ENCODE results near the gene AP2S1. TPM values are rescaled to one million over a fixed set of nuclear protein-coding genes. Genes with fewer than 3 reads are reported as not detected.

AP2S1 gene
- total and polyA plus RNA-seq, 2 donors (not counting 3 experiments of a cell fraction or from before 2014, with no cell fraction given), result 313 to 376 TPM

DNA sequence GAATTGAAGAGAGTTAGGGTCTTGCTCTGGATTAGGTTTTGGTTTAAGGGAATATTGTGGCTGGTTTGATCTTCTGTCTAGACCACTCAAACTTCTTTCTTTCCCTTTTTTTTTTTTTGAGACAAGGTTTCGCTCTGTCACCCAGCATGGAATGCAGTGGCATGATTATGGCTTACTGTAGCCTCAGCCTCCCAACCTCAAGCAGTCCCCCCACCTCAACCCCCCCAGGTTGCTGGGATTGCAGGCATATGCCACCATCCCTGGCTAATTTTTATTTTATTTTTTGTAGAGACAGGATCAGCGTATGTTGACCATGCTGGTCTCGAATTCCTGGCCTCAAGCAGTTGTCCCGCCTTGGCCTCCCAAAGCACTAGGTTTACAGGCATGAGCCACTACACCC, 31.4 kb upstream of the AP2S1 start:
- no peaks in the 10 kb centered on the region for H3K27me3 ChIP-seq (ENCODE audit: control insufficient read depth in 2 of 2, insufficient read depth in 2 of 2, low read length in 2 of 2)
- intact Hi-C loops (cut with micrococcal nuclease), result no loop called here
- CTCF ChIA-PET, result interaction anchor here (0.8 to 2.4 kb wide), 3 partner anchors 9 to 109 kb away, joined by 3 to 10 read pairs (median 4); no protein-coding TSS in a partner anchor
- no peaks in the 10 kb centered on the region for H3K36me3 ChIP-seq (ENCODE audit: control insufficient read depth in 2 of 2, extremely low read depth in 1 of 2, insufficient read depth in 2 of 2, low read length in 2 of 2)
- H3K4me3 ChIP-seq (replicated peaks in 1 of 3; ENCODE audit: insufficient read depth in 1 of 3, low read depth in 1 of 3, low read length in 3 of 3), result no peak overlapping the region
- POLR2A ChIA-PET, result no interaction called here
- no peak overlapping the region for H3K9ac ChIP-seq (replicated peaks; ENCODE audit: extremely low read depth, insufficient read depth, low read length)
- no peak overlapping the region for H3K27ac ChIP-seq (ENCODE audit: insufficient read depth, low read depth, low read length)
- H3K79me2 ChIP-seq (ENCODE audit: control insufficient read depth, insufficient read depth, low read length), result peaks cover 23% of the 10 kb centered on the region
- no peak overlapping the region for H2AFZ ChIP-seq (ENCODE audit: low read depth, low read length)
- H3K9me3 ChIP-seq (replicated peaks; ENCODE audit: control insufficient read depth, insufficient read depth, low read length), result no peaks in the 10 kb centered on the region
- no TSS peak for BruUV-seq (replicated peaks)
- no peak overlapping the region for H3K4me2 ChIP-seq (ENCODE audit: insufficient read depth, low read length)
- FAIRE-seq (no peak), DNase-seq (ENCODE audit: low read depth, low spot score) (no peak)
- peaks cover 7% of the 10 kb centered on the region for H3K4me1 ChIP-seq (ENCODE audit: control insufficient read depth, extremely low read depth, insufficient read depth, low read length)
- no peak for TF ChIP-seq MYC (IDR thresholded peaks at IDR 0.05; ENCODE audit: low read depth, low read length)
- no peak for TF ChIP-seq EZH2 (IDR thresholded peaks at IDR 0.05; ENCODE audit: borderline replicate concordance, low read depth, low read length, severe bottlenecking)
- TF ChIP-seq, protein P1, sequence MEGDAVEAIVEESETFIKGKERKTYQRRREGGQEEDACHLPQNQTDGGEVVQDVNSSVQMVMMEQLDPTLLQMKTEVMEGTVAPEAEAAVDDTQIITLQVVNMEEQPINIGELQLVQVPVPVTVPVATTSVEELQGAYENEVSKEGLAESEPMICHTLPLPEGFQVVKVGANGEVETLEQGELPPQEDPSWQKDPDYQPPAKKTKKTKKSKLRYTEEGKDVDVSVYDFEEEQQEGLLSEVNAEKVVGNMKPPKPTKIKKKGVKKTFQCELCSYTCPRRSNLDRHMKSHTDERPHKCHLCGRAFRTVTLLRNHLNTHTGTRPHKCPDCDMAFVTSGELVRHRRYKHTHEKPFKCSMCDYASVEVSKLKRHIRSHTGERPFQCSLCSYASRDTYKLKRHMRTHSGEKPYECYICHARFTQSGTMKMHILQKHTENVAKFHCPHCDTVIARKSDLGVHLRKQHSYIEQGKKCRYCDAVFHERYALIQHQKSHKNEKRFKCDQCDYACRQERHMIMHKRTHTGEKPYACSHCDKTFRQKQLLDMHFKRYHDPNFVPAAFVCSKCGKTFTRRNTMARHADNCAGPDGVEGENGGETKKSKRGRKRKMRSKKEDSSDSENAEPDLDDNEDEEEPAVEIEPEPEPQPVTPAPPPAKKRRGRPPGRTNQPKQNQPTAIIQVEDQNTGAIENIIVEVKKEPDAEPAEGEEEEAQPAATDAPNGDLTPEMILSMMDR (IDR thresholded peaks at IDR 0.05; ENCODE audit: extremely low read depth in 1 of 2, insufficient read depth in 1 of 2, low read depth in 1 of 2, low read length in 2 of 2), result no peak
- no peak for TF ChIP-seq JUN (IDR thresholded peaks at IDR 0.05; ENCODE audit: borderline replicate concordance, insufficient read depth, insufficient read length, low read depth)
- no peak for TF ChIP-seq GATA2 (IDR thresholded peaks at IDR 0.05; ENCODE audit: insufficient read depth, insufficient read length, low read depth, low read length)
- TF ChIP-seq POLR2A (IDR thresholded peaks at IDR 0.05; ENCODE audit: low read depth, low read length), result no peak
- no peak for TF ChIP-seq FOS (IDR thresholded peaks at IDR 0.05; ENCODE audit: borderline replicate concordance, insufficient read depth, low read length)
- TF ChIP-seq POLR2AphosphoS5 (IDR thresholded peaks at IDR 0.05; ENCODE audit: insufficient read depth, low read depth, low read length), result no peak
- TF ChIP-seq, protein P2, sequence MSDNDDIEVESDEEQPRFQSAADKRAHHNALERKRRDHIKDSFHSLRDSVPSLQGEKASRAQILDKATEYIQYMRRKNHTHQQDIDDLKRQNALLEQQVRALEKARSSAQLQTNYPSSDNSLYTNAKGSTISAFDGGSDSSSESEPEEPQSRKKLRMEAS (IDR thresholded peaks at IDR 0.05; ENCODE audit: insufficient read depth, insufficient read length), result no peak
- H3K9me1 ChIP-seq (replicated peaks; ENCODE audit: control insufficient read depth, extremely low read depth, insufficient read depth, low read length), result no peaks in the 10 kb centered on the region
- dilution Hi-C loops (cut with MboI; ENCODE audit: extremely low pct_ligation_motif_present, low sequenced_read_pairs), result no loop called here
- H4K20me1 ChIP-seq (replicated peaks; ENCODE audit: control insufficient read depth, extremely low read depth, insufficient read depth, low read length), result no peaks in the 10 kb centered on the region

All from endothelial cell of umbilical vein (primary cell).